Gastrocnemius medialis (tissue), 4 donors: ENCODE data around the gene SIK3. TPM values are rescaled to one million over a fixed set of nuclear protein-coding genes. Genes with fewer than 3 reads are reported as not detected.
A peak's percentile ranks its signal among the peaks of the same experiment; 100 is the strongest.

Experiments
- ATAC-seq, 2 donors: fragments of 150-250 bp; one replicate each; pipeline ENCODE4 v1.9.1; 2016
- DNase-seq, 2 donors: peaks; one replicate each; pipeline ENCODE4 v3.0.0-alpha.2; 2019
- H3K27ac ChIP-seq, 4 donors: fragments of 200-600 bp; sonication (generic); 1 replicate in 1 of 4; 2 replicates in 3 of 4; pipeline ENCODE4 v1.5.1; 2016 to 2018; ENCODE audit warnings: mild to moderate bottlenecking in 2 of 4, moderate library complexity in 1 of 4
- H3K27me3 ChIP-seq, 3 donors: fragments of 200-600 bp; sonication (generic) in 2 of 3; 1 replicate in 1 of 3; 2 replicates in 2 of 3; pipeline versions ENCODE4 v1.5.1 to v1.6.0; 2016 to 2019; ENCODE audit warnings: mild to moderate bottlenecking in 1 of 3, moderate library complexity in 1 of 3
- H3K36me3 ChIP-seq, 2 donors: fragments of 200-600 bp; sonication (generic) in 1 of 2; one replicate each; pipeline ENCODE4 v1.5.1; 2017 to 2018
- H3K4me1 ChIP-seq, 2 donors: fragments of 200-600 bp; sonication (generic) in 1 of 2; one replicate each; pipeline ENCODE4 v1.5.1; 2016 to 2017; ENCODE audit warnings: mild to moderate bottlenecking in 2 of 2
- H3K4me3 ChIP-seq, 4 donors: fragments of 200-600 bp; sonication (generic) in 3 of 4; 1 replicate in 1 of 4; 2 replicates in 3 of 4; pipeline ENCODE4 v1.5.1; 2016 to 2019; ENCODE audit warnings: mild to moderate bottlenecking in 2 of 4
- H3K9me3 ChIP-seq, 3 donors: fragments of 200-600 bp; sonication (generic) in 2 of 3; 1 replicate in 1 of 3; 2 replicates in 2 of 3; pipeline ENCODE4 v1.5.1; 2016 to 2019
- POLR2A ChIP-seq, 2 donors: fragments of 450-650 bp; IDR thresholded peaks; one replicate each; pipeline ENCODE4 v1.6.1; 2017; ENCODE audit warnings: antibody characterized with exemption in 2 of 2, mild to moderate bottlenecking in 2 of 2, moderate library complexity in 2 of 2
- in situ Hi-C, 4 donors: fragments of 200-750 bp; cut with MboI; loops; one replicate each; pipeline versions ENCODE4 v1.15.0 to v1.8.0; 2017; ENCODE audit warnings: low sequenced_read_pairs in 4 of 4
- intact Hi-C: fragments of 100-400 bp; cut with DNase I; formaldehyde crosslinking; loops from one replicate; pipeline ENCODE4 v1.15.1; 2023; ENCODE audit warnings: low total_unique reads
- total RNA-seq, 4 donors: library from RNA; depleted of rRNA; stranded (reverse); fragments of >200 nt; gene quantifications; one replicate each; pipeline versions ENCODE4 v1.1.0 to v1.2.3, GENCODE V29; 2016
- TF ChIP-seq, protein P1 (sequence below), 5 experiments: fragments of 450-650 bp in 3 of 5; fragments of 200-600 bp in 2 of 5; sonication (generic) in 2 of 5; IDR thresholded peaks in 4 of 5; conservative IDR thresholded peaks in 1 of 5; 1 replicate in 4 of 5; 2 replicates in 1 of 5; pipeline ENCODE4 v1.5.1; 2016 to 2019; ENCODE audit warnings: antibody characterized with exemption in 5 of 5, mild to moderate bottlenecking in 3 of 5, moderate library complexity in 3 of 5

The SIK3 gene
- total RNA-seq, 4 donors from 2014 or later: 34.4 to 42.4 (median 37.2) TPM

DNA sequence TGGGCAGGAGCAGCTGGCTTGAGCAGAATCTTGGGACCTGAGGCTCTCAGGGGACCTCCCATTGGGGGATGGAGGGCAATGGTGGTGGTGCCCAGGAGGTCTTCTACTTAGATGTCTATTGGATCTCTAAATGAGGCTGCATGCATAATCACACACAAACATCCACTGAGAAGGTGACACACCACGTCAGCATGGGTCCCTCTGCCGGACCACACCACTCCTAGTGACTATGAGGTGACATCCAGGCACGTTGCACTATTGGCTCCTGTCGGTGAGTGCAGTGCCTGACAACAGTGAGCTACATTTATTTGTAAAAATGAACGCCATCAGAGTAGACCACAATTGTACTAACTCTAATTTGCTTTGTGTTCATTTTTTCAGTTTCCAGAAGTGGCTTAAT lies 272.8 kb downstream of the SIK3 start:
- no peaks in the 10 kb centered on the region for H3K36me3 ChIP-seq
- intact Hi-C loops (no loop called here), in situ Hi-C loops (no loop called here)
- no peaks in the 10 kb centered on the region for H3K4me1 ChIP-seq
- DNase-seq (no peak), ATAC-seq (no peak)
- no peak overlapping the region for H3K4me3 ChIP-seq
- H3K27me3 ChIP-seq: no peaks in the 10 kb centered on the region
- no peaks in the 10 kb centered on the region for H3K9me3 ChIP-seq
- no peak for TF ChIP-seq POLR2A (IDR thresholded peaks at IDR 0.05)
- TF ChIP-seq, protein P1, sequence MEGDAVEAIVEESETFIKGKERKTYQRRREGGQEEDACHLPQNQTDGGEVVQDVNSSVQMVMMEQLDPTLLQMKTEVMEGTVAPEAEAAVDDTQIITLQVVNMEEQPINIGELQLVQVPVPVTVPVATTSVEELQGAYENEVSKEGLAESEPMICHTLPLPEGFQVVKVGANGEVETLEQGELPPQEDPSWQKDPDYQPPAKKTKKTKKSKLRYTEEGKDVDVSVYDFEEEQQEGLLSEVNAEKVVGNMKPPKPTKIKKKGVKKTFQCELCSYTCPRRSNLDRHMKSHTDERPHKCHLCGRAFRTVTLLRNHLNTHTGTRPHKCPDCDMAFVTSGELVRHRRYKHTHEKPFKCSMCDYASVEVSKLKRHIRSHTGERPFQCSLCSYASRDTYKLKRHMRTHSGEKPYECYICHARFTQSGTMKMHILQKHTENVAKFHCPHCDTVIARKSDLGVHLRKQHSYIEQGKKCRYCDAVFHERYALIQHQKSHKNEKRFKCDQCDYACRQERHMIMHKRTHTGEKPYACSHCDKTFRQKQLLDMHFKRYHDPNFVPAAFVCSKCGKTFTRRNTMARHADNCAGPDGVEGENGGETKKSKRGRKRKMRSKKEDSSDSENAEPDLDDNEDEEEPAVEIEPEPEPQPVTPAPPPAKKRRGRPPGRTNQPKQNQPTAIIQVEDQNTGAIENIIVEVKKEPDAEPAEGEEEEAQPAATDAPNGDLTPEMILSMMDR (IDR thresholded peaks at IDR 0.05 in 4 of 5, conservative IDR thresholded peaks at IDR 0.05 in 1 of 5): no peak
- H3K27ac ChIP-seq: no peak overlapping the region

DNA sequence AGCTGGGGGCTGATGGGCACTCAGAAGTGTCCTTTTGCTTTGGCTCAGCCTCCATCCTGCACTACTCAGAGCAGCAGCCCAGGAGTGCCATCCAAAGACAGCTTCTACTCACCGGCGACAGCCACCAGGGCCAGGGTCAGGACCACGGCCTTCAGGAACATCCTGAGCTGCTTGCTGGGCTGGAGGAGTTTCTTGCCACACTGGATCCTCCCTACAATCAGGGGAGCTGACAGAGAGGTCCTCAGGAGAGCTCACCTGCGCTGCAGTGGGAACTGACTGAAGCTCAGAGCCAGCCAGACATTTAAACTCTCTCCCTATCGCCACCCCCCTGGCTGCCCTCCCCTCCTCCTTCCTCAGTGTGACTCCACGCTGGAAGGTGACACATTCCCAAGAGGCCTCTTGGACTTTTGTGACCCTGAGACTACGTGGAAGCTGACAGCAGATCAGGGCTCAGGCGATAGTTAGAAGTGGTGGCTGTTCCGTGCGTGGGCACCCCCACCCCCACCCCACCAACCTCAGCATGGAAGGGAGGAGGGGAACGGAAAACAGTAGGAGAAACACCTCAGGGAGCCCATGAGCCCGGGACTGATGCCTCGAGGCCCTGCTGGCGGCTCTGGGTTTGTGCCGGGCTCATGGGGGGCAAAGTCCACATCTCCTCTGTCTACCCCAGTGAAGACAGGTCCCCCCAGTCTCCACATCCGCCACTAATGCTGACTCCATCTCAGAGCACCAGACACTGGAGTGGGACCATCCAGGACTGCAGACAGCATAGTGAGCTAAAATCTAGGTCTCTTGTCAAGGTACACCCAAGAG lies 275.0 kb downstream of the SIK3 start, which contains the start of gene APOA4:
APOA4 (minus strand) TSS at position 274 of the 813 bp plus-strand sequence; CDS start at position 161, 113 bp downstream.
- H3K27me3 ChIP-seq: no peaks in the 10 kb centered on the region
- no peak for TF ChIP-seq POLR2A (IDR thresholded peaks at IDR 0.05)
- TF ChIP-seq, protein P1 (IDR thresholded peaks at IDR 0.05 in 4 of 5, conservative IDR thresholded peaks at IDR 0.05 in 1 of 5): no peak
- H3K36me3 ChIP-seq: no peaks in the 10 kb centered on the region
- H3K4me1 ChIP-seq: no peaks in the 10 kb centered on the region
- no peak for ATAC-seq
- no peaks in the 10 kb centered on the region for H3K9me3 ChIP-seq
- no peak within 1 kb of the TSS for H3K4me3 ChIP-seq
- no peak for DNase-seq
- intact Hi-C loops (no loop called here), in situ Hi-C loops (no loop called here)
- peak within 1 kb of the TSS in 1 of 4 donors; percentile 60 for H3K27ac ChIP-seq

DNA sequence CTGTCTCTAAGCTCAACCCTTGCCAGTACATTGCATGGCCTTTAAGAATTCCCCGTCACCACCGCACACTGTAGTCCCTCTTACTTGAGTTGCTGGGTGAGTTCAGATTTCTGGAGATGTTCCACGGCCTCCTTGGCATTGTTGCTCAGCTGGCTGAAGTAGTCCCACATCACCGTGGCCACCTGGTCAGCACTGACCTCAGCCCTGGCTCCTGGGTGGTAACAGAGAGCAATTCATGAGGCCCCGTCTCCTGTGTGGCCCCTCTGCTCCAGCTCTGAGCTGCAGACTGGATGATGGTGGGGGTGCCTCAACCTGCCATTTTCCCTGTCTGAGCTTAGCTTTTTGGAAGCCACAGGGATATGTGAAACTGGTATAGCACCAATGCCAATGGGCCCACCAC lies 275.7 kb downstream of the SIK3 start:
- Histone ChIP-seq H3K36me3 (no peaks in the 10 kb centered on the region), H3K4me1 (no peaks in the 10 kb centered on the region), H3K9me3 (no peaks in the 10 kb centered on the region), H3K27me3 (no peaks in the 10 kb centered on the region), H3K27ac (peak overlapping the region in 1 of 4 donors; percentile 60), H3K4me3 (no peak overlapping the region)
- ATAC-seq (peak; percentile 60 to 85), DNase-seq (peak in 1 of 2 donors; percentile 55)
- in situ Hi-C loops (no loop called here), intact Hi-C loops (no loop called here)
- TF ChIP-seq, protein P1 (IDR thresholded peaks at IDR 0.05 in 4 of 5, conservative IDR thresholded peaks at IDR 0.05 in 1 of 5): no peak
- TF ChIP-seq POLR2A (IDR thresholded peaks at IDR 0.05): no peak

- in situ Hi-C loops: no loop called here
- DNase-seq (no peak), ATAC-seq (no peak)
- Histone ChIP-seq H3K36me3 (no peaks in the 10 kb centered on the region), H3K9me3 (no peaks in the 10 kb centered on the region), H3K4me3 (no peak overlapping the region), H3K27ac (no peak overlapping the region), H3K27me3 (no peaks in the 10 kb centered on the region), H3K4me1 (no peaks in the 10 kb centered on the region)
- intact Hi-C loops: no loop called here
- TF ChIP-seq, protein P1 (IDR thresholded peaks at IDR 0.05 in 4 of 5, conservative IDR thresholded peaks at IDR 0.05 in 1 of 5): no peak
- no peak for TF ChIP-seq POLR2A (IDR thresholded peaks at IDR 0.05)
Observed at GRCh38 chr11:116821050-116821918, 276.9 kb downstream of the SIK3 start.
